Cardiac muscle cell (in vitro differentiated cells and primary cell): ENCODE data around the gene PPM1H. TPM values are rescaled to one million over a fixed set of nuclear protein-coding genes. Genes with fewer than 3 reads are reported as not detected.

ENCODE experiments used
- DNase-seq, 2 donors: peaks; one replicate each; pipeline versions ENCODE4 v3.0.0 to v3.0.0-alpha.2; 2010 to 2017; ENCODE audit warnings: low read depth in 1 of 2, low spot score in 1 of 2
- H3K27ac ChIP-seq: fragments of 200-600 bp; sonication (generic); 2 replicates; pipeline ENCODE4 v1.5.1; 2016
- H3K27me3 ChIP-seq: fragments of 200-600 bp; sonication (generic); 2 replicates; pipeline ENCODE4 v1.6.0; 2016; ENCODE audit warnings: control low read depth
- H3K36me3 ChIP-seq: fragments of 200-600 bp; sonication (generic); 2 replicates; pipeline ENCODE4 v1.5.1; 2016; ENCODE audit warnings: control low read depth
- H3K4me1 ChIP-seq: fragments of 200-600 bp; sonication (generic); 2 replicates; pipeline ENCODE4 v1.8.1; 2017; ENCODE audit warnings: low read depth, mild to moderate bottlenecking, mixed run types
- H3K4me3 ChIP-seq: fragments of 200-600 bp; sonication (generic); 2 replicates; pipeline ENCODE4 v1.5.1; 2016; ENCODE audit warnings: mild to moderate bottlenecking
- H3K9me3 ChIP-seq: fragments of 200-600 bp; sonication (generic); 2 replicates; pipeline ENCODE4 v1.5.1; 2017; ENCODE audit warnings: low read depth, mild to moderate bottlenecking, control low read depth
- CTCF ChIP-seq: IDR thresholded peaks from 2 replicates; pipeline ENCODE4 v1.5.1; 2012; ENCODE audit warnings: low read depth, mild to moderate bottlenecking, low read length
- polyA plus RNA-seq: library from polyadenylated mRNA; unstranded; fragments of >200 nt; fragmentation: Nextera tagmentation; extraction: Ambion mirVana; gene quantifications from 2 replicates; pipeline ENCODE4 v1.2.1, GENCODE V29; 2016
- total RNA-seq: library from RNA; depleted of rRNA; stranded (reverse); fragments of >200 nt; gene quantifications from 2 replicates; pipeline ENCODE4 v1.2.3, GENCODE V29; 2016

The PPM1H gene
- total and polyA plus RNA-seq, 2 experiments from 2014 or later = 2.9 to 3.3 TPM

- H3K9me3 ChIP-seq = no peaks in the 10 kb centered on the region
- H3K27me3 ChIP-seq = no peaks in the 10 kb centered on the region
- H3K27ac ChIP-seq = peak overlapping the region; percentile 7
- H3K4me3 ChIP-seq = no peak overlapping the region
- TF ChIP-seq CTCF = no peak
- DNase-seq = peak in 1 of 2 donors; percentile 86
- no peaks in the 10 kb centered on the region for H3K36me3 ChIP-seq
- peaks cover 15% of the 10 kb centered on the region for H3K4me1 ChIP-seq
Measured at GRCh38 chr12:62692884-62693283, 242.1 kb downstream of the PPM1H start.

GRCh38 chr12:62691309-62691708 is 243.6 kb downstream of the PPM1H start:
- no peaks in the 10 kb centered on the region for H3K36me3 ChIP-seq
- H3K27ac ChIP-seq = no peak overlapping the region
- no peak overlapping the region for H3K4me3 ChIP-seq
- H3K27me3 ChIP-seq = no peaks in the 10 kb centered on the region
- TF ChIP-seq CTCF = no peak
- DNase-seq = no peak
- H3K9me3 ChIP-seq = no peaks in the 10 kb centered on the region
- peaks cover 15% of the 10 kb centered on the region for H3K4me1 ChIP-seq

- Histone ChIP-seq H3K4me1 (peaks cover 15% of the 10 kb centered on the region), H3K27me3 (no peaks in the 10 kb centered on the region), H3K27ac (no peak overlapping the region), H3K9me3 (no peaks in the 10 kb centered on the region), H3K4me3 (no peak overlapping the region), H3K36me3 (no peaks in the 10 kb centered on the region)
- TF ChIP-seq CTCF = no peak
- peak in 1 of 2 donors; percentile 18 for DNase-seq
Measured at GRCh38 chr12:62689042-62689839, 245.7 kb downstream of the PPM1H start.

- Histone ChIP-seq H3K36me3 (no peaks in the 10 kb centered on the region), H3K4me1 (peaks cover 9% of the 10 kb centered on the region), H3K27me3 (no peaks in the 10 kb centered on the region), H3K9me3 (no peaks in the 10 kb centered on the region), H3K4me3 (no peak overlapping the region), H3K27ac (no peak overlapping the region)
- TF ChIP-seq CTCF = no peak
- peak in 1 of 2 donors; percentile 52 for DNase-seq
Measured at GRCh38 chr12:62686938-62687337, 248.0 kb downstream of the PPM1H start.

- no peak for TF ChIP-seq CTCF
- Histone ChIP-seq H3K4me1 (peaks cover 5% of the 10 kb centered on the region), H3K9me3 (no peaks in the 10 kb centered on the region), H3K4me3 (no peak overlapping the region), H3K27me3 (no peaks in the 10 kb centered on the region), H3K36me3 (no peaks in the 10 kb centered on the region), H3K27ac (no peak overlapping the region)
- DNase-seq = peak in 1 of 2 donors; percentile 82
Measured at GRCh38 chr12:62684570-62685295, 250.2 kb downstream of the PPM1H start.
